ENCODE data around the gene CRHR1.

CRHR1 gene

DNA sequence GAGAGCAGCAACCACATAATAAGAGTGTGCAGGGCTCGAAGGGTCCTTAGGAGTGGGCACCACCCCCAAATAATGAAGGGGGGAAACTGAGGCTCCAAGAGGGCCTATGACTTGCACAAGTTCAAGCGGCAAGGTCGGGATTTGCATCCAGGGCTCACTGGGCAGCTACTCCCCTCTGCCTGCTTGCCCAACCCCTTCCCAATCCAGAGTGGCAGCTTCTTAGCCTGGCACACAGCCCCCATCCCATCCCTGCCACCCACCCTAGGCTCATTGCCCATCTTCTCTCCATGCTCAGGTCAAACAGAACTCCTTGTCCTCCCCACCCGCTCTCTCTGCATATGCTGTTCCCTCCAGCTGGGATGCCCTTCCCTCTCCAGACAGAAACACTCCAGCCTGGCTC is 63.0 kb downstream of the CRHR1 start:
- TF ChIP-seq, protein P1, sequence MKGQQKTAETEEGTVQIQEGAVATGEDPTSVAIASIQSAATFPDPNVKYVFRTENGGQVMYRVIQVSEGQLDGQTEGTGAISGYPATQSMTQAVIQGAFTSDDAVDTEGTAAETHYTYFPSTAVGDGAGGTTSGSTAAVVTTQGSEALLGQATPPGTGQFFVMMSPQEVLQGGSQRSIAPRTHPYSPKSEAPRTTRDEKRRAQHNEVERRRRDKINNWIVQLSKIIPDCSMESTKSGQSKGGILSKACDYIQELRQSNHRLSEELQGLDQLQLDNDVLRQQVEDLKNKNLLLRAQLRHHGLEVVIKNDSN (IDR thresholded peaks at IDR 0.05) = no peak
- TF ChIP-seq CEBPB (IDR thresholded peaks at IDR 0.05) = no peak
- TF ChIP-seq FOXM1 (IDR thresholded peaks at IDR 0.05; ENCODE audit: borderline replicate concordance, low read depth) = no peak
- TF ChIP-seq, protein P2, sequence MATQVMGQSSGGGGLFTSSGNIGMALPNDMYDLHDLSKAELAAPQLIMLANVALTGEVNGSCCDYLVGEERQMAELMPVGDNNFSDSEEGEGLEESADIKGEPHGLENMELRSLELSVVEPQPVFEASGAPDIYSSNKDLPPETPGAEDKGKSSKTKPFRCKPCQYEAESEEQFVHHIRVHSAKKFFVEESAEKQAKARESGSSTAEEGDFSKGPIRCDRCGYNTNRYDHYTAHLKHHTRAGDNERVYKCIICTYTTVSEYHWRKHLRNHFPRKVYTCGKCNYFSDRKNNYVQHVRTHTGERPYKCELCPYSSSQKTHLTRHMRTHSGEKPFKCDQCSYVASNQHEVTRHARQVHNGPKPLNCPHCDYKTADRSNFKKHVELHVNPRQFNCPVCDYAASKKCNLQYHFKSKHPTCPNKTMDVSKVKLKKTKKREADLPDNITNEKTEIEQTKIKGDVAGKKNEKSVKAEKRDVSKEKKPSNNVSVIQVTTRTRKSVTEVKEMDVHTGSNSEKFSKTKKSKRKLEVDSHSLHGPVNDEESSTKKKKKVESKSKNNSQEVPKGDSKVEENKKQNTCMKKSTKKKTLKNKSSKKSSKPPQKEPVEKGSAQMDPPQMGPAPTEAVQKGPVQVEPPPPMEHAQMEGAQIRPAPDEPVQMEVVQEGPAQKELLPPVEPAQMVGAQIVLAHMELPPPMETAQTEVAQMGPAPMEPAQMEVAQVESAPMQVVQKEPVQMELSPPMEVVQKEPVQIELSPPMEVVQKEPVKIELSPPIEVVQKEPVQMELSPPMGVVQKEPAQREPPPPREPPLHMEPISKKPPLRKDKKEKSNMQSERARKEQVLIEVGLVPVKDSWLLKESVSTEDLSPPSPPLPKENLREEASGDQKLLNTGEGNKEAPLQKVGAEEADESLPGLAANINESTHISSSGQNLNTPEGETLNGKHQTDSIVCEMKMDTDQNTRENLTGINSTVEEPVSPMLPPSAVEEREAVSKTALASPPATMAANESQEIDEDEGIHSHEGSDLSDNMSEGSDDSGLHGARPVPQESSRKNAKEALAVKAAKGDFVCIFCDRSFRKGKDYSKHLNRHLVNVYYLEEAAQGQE (IDR thresholded peaks at IDR 0.05; ENCODE audit: low read depth) = no peak
- TF ChIP-seq TCF12 (IDR thresholded peaks at IDR 0.05; ENCODE audit: low read depth) = no peak
- no peak for TF ChIP-seq CREB1 (IDR thresholded peaks at IDR 0.05; ENCODE audit: low read depth)
- no peak for TF ChIP-seq RAD21 (IDR thresholded peaks at IDR 0.05; ENCODE audit: low read depth)
- no peak for TF ChIP-seq NFIC (IDR thresholded peaks at IDR 0.05)
- no peak for TF ChIP-seq YY1 (IDR thresholded peaks at IDR 0.05; ENCODE audit: low read depth)
- TF ChIP-seq, protein P3, sequence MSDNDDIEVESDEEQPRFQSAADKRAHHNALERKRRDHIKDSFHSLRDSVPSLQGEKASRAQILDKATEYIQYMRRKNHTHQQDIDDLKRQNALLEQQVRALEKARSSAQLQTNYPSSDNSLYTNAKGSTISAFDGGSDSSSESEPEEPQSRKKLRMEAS (IDR thresholded peaks at IDR 0.05) = no peak
- no peak for TF ChIP-seq EGR1 (IDR thresholded peaks at IDR 0.05)
- no peak for TF ChIP-seq TEAD4 (IDR thresholded peaks at IDR 0.05)
- no peak for TF ChIP-seq TAF1 (IDR thresholded peaks at IDR 0.05; ENCODE audit: low read depth)
- TF ChIP-seq ZBTB7A (IDR thresholded peaks at IDR 0.05; ENCODE audit: low read depth) = no peak
- TF ChIP-seq EP300 (IDR thresholded peaks at IDR 0.05; ENCODE audit: borderline replicate concordance) = no peak

DNA sequence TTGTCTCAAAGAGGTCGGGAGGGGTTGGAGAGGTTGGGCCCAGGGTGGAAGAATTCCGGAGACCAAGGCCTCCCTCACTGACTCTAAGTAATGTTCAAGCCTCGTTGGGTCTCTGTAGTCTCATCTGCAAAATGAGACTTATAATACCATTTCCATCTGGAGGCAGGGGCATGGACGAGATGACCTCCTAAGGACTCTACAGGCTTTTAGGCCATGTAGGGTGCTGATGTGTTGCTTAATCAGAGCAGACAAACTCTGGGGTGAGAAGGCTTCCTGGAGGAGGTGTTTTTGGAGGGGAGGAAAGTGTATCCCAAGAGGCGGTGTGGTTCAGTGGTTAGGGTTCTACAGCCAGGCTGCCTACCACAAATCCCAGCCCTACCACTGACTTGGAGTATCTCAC is 63.6 kb downstream of the CRHR1 start:
- TF ChIP-seq RAD21 (IDR thresholded peaks at IDR 0.05; ENCODE audit: low read depth) = no peak
- no peak for TF ChIP-seq NFIC (IDR thresholded peaks at IDR 0.05)
- TF ChIP-seq TAF1 (IDR thresholded peaks at IDR 0.05; ENCODE audit: low read depth) = no peak
- TF ChIP-seq ZBTB7A (IDR thresholded peaks at IDR 0.05; ENCODE audit: low read depth) = no peak
- no peak for TF ChIP-seq FOXM1 (IDR thresholded peaks at IDR 0.05; ENCODE audit: borderline replicate concordance, low read depth)
- TF ChIP-seq EGR1 (IDR thresholded peaks at IDR 0.05) = no peak
- TF ChIP-seq, protein P3 (IDR thresholded peaks at IDR 0.05) = no peak
- TF ChIP-seq, protein P2 (IDR thresholded peaks at IDR 0.05; ENCODE audit: low read depth) = no peak
- TF ChIP-seq, protein P1 (IDR thresholded peaks at IDR 0.05) = no peak
- no peak for TF ChIP-seq TEAD4 (IDR thresholded peaks at IDR 0.05)
- no peak for TF ChIP-seq YY1 (IDR thresholded peaks at IDR 0.05; ENCODE audit: low read depth)
- no peak for TF ChIP-seq CREB1 (IDR thresholded peaks at IDR 0.05; ENCODE audit: low read depth)
- TF ChIP-seq EP300 (IDR thresholded peaks at IDR 0.05; ENCODE audit: borderline replicate concordance) = no peak
- TF ChIP-seq TCF12 (IDR thresholded peaks at IDR 0.05; ENCODE audit: low read depth) = no peak
- no peak for TF ChIP-seq CEBPB (IDR thresholded peaks at IDR 0.05)

DNA sequence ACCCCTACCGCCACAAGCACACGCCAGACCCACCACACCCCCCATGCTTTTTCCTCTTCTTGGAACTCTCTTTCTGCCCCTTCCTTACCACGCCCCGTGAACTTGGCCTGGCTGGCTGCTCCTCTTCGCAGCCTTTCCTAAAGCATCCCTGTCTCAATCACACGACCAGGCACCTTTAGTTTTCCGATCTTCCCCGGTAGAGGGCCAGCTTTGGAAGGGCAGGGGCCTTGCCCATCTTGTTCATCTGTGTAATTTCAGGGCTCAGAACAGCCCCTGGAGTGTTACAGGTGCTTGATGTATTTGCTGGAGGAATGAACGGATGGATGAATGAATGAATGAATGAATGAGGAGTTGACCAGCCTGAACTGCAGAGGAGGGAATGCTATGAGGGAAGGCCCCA is 64.3 kb downstream of the CRHR1 start:
- TF ChIP-seq NFIC (IDR thresholded peaks at IDR 0.05) (no peak), YY1 (IDR thresholded peaks at IDR 0.05; ENCODE audit: low read depth) (no peak), CREB1 (IDR thresholded peaks at IDR 0.05; ENCODE audit: low read depth) (no peak), EP300 (IDR thresholded peaks at IDR 0.05; ENCODE audit: borderline replicate concordance) (no peak), FOXM1 (IDR thresholded peaks at IDR 0.05; ENCODE audit: borderline replicate concordance, low read depth) (no peak)

DNA sequence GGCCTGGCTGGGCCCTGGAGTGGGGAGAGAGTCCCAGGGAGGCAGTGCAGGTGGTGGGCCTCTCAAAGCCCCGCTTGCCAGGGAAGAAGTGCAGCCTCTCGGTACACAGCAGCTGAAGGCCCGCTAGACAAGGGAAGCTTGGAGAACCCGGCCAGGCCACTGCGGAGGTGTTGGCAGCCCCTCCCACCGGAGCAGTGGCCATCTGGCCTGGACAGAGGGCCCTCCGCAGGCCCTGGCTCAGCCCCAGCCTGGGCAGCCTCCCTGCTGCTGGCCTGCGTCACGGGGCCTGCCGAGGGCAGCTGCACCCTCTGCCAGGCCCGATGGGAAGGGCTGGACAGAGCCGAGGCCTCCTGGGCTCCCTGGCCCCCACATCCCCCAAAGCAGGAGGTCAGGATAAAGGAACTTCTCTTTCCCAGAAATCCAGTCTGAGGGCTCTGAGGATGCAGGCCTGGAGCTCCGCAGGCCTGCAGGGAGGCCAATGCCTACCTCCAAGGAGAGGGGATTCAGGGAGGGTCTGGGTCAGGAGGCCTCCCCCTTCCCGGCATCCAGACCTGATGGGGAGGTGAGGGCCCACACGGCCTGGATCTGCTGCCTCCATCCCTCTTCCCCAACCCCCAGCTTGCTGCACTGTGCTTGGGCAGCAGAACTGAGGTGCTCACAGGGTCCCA is 64.9 kb downstream of the CRHR1 start:
- TF ChIP-seq, protein P2 (IDR thresholded peaks at IDR 0.05; ENCODE audit: low read depth) = no peak
- no peak for TF ChIP-seq TEAD4 (IDR thresholded peaks at IDR 0.05)
- TF ChIP-seq CREB1 (IDR thresholded peaks at IDR 0.05; ENCODE audit: low read depth) = no peak
- TF ChIP-seq CEBPB (IDR thresholded peaks at IDR 0.05) = no peak
- no peak for TF ChIP-seq TAF1 (IDR thresholded peaks at IDR 0.05; ENCODE audit: low read depth)
- TF ChIP-seq ZBTB7A (IDR thresholded peaks at IDR 0.05; ENCODE audit: low read depth) = no peak
- no peak for TF ChIP-seq RAD21 (IDR thresholded peaks at IDR 0.05; ENCODE audit: low read depth)
- no peak for TF ChIP-seq NFIC (IDR thresholded peaks at IDR 0.05)
- TF ChIP-seq, protein P1 (IDR thresholded peaks at IDR 0.05) = no peak
- TF ChIP-seq, protein P3 (IDR thresholded peaks at IDR 0.05) = no peak
- TF ChIP-seq EP300 (IDR thresholded peaks at IDR 0.05; ENCODE audit: borderline replicate concordance) = no peak
- TF ChIP-seq YY1 (IDR thresholded peaks at IDR 0.05; ENCODE audit: low read depth) = no peak
- TF ChIP-seq EGR1 (IDR thresholded peaks at IDR 0.05) = no peak
- TF ChIP-seq FOXM1 (IDR thresholded peaks at IDR 0.05; ENCODE audit: borderline replicate concordance, low read depth) = no peak
- TF ChIP-seq TCF12 (IDR thresholded peaks at IDR 0.05; ENCODE audit: low read depth) = no peak

Data from Ishikawa (cell line).